HFF-Myc (cell line): ENCODE measurements around the gene VWA5B1.

Experiments used
- DNase-seq: peaks from one replicate; pipeline ENCODE4 v3.0.0-alpha.2; 2011; ENCODE audit warnings: low read depth; ENCODE audit errors: extremely low read depth
- H3K4me3 ChIP-seq: replicated peaks from 2 replicates; pipeline ENCODE4 v1.5.1; 2011; ENCODE audit warnings: low read depth, mild to moderate bottlenecking, control low read depth, low read length
- CTCF ChIP-seq: IDR thresholded peaks from 2 replicates; pipeline ENCODE4 v1.5.1; 2012; ENCODE audit warnings: mild to moderate bottlenecking, low read depth, low read length, control low read depth; ENCODE audit errors: missing control alignments

The VWA5B1 gene

GRCh38 chr1:20339811-20340457, 49.3 kb downstream of the VWA5B1 start:
- no peak overlapping the region for H3K4me3 ChIP-seq
- TF ChIP-seq CTCF, result no peak
- DNase-seq, result no peak

GRCh38 chr1:20342294-20343148, 51.8 kb downstream of the VWA5B1 start:
- TF ChIP-seq CTCF, result no peak
- no peak for DNase-seq
- H3K4me3 ChIP-seq, result no peak overlapping the region

- no peak overlapping the region for H3K4me3 ChIP-seq
- no peak for TF ChIP-seq CTCF
- no peak for DNase-seq
Observed at GRCh38 chr1:20343149-20343937, 52.7 kb downstream of the VWA5B1 start.

- H3K4me3 ChIP-seq, result no peak overlapping the region
- DNase-seq, result no peak
- no peak for TF ChIP-seq CTCF
Observed at GRCh38 chr1:20343938-20344302, 53.2 kb downstream of the VWA5B1 start.

GRCh38 chr1:20344738-20345137, 54.1 kb downstream of the VWA5B1 start:
- TF ChIP-seq CTCF, result no peak
- no peak overlapping the region for H3K4me3 ChIP-seq
- DNase-seq, result no peak

GRCh38 chr1:20345419-20345818, 54.7 kb downstream of the VWA5B1 start:
- H3K4me3 ChIP-seq, result no peak overlapping the region
- no peak for TF ChIP-seq CTCF
- no peak for DNase-seq
